ENCODE results near the gene C19orf38. TPM values are rescaled to one million over a fixed set of nuclear protein-coding genes. Genes with fewer than 3 reads are reported as not detected.

The C19orf38 gene
- total RNA-seq, 2 experiments from 2014 or later = 5.2 to 7.5 TPM

GRCh38 chr19:10808937-10809649, 39.1 kb upstream of the C19orf38 start:
- no peak for DNase-seq (ENCODE audit: low spot score)
- ChIA-PET CTCF (ENCODE audit: unreplicated experiment) (interaction anchor here (0.6 kb wide), 1 partner anchor 162 kb away, joined by 3 read pairs; no protein-coding TSS in a partner anchor), POLR2A (no interaction called here)
- TF ChIP-seq CTCF (conservative IDR thresholded peaks at IDR 0.05; ENCODE audit: low read length) (no peak), EZH2phosphoT487 (IDR thresholded peaks at IDR 0.05; ENCODE audit: borderline replicate concordance, low read depth, low read length) (no peak)
- no peaks in the 10 kb centered on the region for H3K9me2 ChIP-seq (ENCODE audit: insufficient read depth, low read length)
- no peak overlapping the region for H2AFZ ChIP-seq (ENCODE audit: low read length)
- H3K27ac ChIP-seq (ENCODE audit: low read depth, low read length, poor library complexity, severe bottlenecking) = no peak overlapping the region
- H3K4me1 ChIP-seq (ENCODE audit: insufficient read depth, low read length, poor library complexity, severe bottlenecking) = no peaks in the 10 kb centered on the region
- no peaks in the 10 kb centered on the region for H4K20me1 ChIP-seq (ENCODE audit: insufficient read depth, low read length)
- no peak overlapping the region for H3K4me3 ChIP-seq (ENCODE audit: low read depth, low read length, poor library complexity, severe bottlenecking)
- H3K9me3 ChIP-seq (ENCODE audit: low read length) = no peaks in the 10 kb centered on the region
- H3K4me2 ChIP-seq (ENCODE audit: low read length) = no peak overlapping the region
- no peaks in the 10 kb centered on the region for H3K79me2 ChIP-seq (ENCODE audit: insufficient read depth, low read depth, low read length)
- intact Hi-C loops (cut with micrococcal nuclease; ENCODE audit: unreplicated experiment) = no loop called here
- H3K36me3 ChIP-seq (ENCODE audit: insufficient read depth, low read length) = peaks cover 47% of the 10 kb centered on the region
- TSS peak; percentile 46 for BruUV-seq (replicated peaks)

GRCh38 chr19:10809651-10810285, 38.4 kb upstream of the C19orf38 start:
- H3K9me2 ChIP-seq (ENCODE audit: insufficient read depth, low read length) = no peaks in the 10 kb centered on the region
- H3K27ac ChIP-seq (ENCODE audit: low read depth, low read length, poor library complexity, severe bottlenecking) = no peak overlapping the region
- no peak overlapping the region for H3K4me2 ChIP-seq (ENCODE audit: low read length)
- no peak for TF ChIP-seq EZH2phosphoT487 (IDR thresholded peaks at IDR 0.05; ENCODE audit: borderline replicate concordance, low read depth, low read length)
- no peak for TF ChIP-seq CTCF (conservative IDR thresholded peaks at IDR 0.05; ENCODE audit: low read length)
- POLR2A ChIA-PET = no interaction called here
- CTCF ChIA-PET (ENCODE audit: unreplicated experiment) = no interaction called here
- intact Hi-C loops (cut with micrococcal nuclease; ENCODE audit: unreplicated experiment) = no loop called here
- H3K79me2 ChIP-seq (ENCODE audit: insufficient read depth, low read depth, low read length) = no peaks in the 10 kb centered on the region
- H4K20me1 ChIP-seq (ENCODE audit: insufficient read depth, low read length) = no peaks in the 10 kb centered on the region
- H3K36me3 ChIP-seq (ENCODE audit: insufficient read depth, low read length) = peaks cover 40% of the 10 kb centered on the region
- no peak for DNase-seq (ENCODE audit: low spot score)
- no peak overlapping the region for H2AFZ ChIP-seq (ENCODE audit: low read length)
- H3K4me1 ChIP-seq (ENCODE audit: insufficient read depth, low read length, poor library complexity, severe bottlenecking) = no peaks in the 10 kb centered on the region
- no peaks in the 10 kb centered on the region for H3K9me3 ChIP-seq (ENCODE audit: low read length)
- H3K4me3 ChIP-seq (ENCODE audit: low read depth, low read length, poor library complexity, severe bottlenecking) = no peak overlapping the region
- no TSS peak for BruUV-seq (replicated peaks)

Measured in OCI-LY7 (cell line).